LNCAP (cell line): Measurements from ENCODE around the gene TRABD.
A peak's percentile ranks its signal among the peaks of the same experiment; 100 is the strongest.

Experiments used
- TF ChIP-seq, protein P1 (sequence below): fragments of 450-650 bp; IDR thresholded peaks from 2 replicates; pipeline ENCODE4 v1.5.1; 2017; ENCODE audit warnings: mild to moderate bottlenecking

Gene TRABD

DNA sequence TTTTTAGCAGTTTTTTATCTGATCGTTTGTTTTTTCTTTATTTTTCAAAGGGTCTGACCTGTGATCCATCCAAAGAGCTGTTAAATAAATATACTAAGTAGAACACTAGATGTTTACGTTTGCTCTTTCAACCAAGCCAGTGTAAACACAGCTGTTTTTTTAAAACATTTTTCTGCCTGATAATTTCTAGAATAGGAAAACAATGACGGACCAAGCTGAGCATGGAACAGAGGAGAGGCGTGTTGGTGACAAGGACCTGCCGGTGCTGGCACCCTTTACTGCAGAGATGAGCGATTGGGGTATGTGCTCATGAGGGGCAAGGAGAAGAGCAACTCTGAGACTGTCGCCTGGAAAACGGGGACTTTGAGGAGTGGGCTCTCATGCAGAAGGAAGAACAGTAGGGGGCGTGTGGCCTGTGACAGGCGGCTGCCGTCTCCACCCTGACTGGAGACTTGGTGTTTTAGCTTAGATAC lies 43.8 kb upstream of the TRABD start:
- TF ChIP-seq, protein P1, sequence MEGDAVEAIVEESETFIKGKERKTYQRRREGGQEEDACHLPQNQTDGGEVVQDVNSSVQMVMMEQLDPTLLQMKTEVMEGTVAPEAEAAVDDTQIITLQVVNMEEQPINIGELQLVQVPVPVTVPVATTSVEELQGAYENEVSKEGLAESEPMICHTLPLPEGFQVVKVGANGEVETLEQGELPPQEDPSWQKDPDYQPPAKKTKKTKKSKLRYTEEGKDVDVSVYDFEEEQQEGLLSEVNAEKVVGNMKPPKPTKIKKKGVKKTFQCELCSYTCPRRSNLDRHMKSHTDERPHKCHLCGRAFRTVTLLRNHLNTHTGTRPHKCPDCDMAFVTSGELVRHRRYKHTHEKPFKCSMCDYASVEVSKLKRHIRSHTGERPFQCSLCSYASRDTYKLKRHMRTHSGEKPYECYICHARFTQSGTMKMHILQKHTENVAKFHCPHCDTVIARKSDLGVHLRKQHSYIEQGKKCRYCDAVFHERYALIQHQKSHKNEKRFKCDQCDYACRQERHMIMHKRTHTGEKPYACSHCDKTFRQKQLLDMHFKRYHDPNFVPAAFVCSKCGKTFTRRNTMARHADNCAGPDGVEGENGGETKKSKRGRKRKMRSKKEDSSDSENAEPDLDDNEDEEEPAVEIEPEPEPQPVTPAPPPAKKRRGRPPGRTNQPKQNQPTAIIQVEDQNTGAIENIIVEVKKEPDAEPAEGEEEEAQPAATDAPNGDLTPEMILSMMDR: peak; percentile 56; the same call in 1 of the 2 replicates

DNA sequence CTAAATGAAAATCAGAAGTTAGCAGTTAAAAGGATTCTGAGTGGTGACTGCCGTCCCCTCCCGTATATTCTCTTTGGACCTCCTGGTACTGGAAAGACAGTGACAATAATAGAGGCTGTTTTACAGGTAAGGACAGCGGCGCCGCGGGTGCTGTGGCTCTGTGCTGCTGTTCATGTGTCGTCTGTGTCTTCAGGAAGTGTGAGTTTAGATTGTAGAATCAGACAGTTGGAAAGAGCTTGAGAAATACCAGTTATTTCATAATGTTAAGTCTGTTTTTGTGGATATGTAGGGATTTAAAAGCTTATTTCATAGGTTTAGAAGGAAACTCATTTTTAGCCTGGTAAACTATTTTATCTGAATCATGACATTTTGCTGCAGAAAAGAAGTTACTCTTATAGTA lies 42.6 kb upstream of the TRABD start:
- TF ChIP-seq, protein P1: no peak

GRCh38 chr22:50144005-50144614 lies 41.6 kb upstream of the TRABD start:
- TF ChIP-seq, protein P1: no peak

DNA sequence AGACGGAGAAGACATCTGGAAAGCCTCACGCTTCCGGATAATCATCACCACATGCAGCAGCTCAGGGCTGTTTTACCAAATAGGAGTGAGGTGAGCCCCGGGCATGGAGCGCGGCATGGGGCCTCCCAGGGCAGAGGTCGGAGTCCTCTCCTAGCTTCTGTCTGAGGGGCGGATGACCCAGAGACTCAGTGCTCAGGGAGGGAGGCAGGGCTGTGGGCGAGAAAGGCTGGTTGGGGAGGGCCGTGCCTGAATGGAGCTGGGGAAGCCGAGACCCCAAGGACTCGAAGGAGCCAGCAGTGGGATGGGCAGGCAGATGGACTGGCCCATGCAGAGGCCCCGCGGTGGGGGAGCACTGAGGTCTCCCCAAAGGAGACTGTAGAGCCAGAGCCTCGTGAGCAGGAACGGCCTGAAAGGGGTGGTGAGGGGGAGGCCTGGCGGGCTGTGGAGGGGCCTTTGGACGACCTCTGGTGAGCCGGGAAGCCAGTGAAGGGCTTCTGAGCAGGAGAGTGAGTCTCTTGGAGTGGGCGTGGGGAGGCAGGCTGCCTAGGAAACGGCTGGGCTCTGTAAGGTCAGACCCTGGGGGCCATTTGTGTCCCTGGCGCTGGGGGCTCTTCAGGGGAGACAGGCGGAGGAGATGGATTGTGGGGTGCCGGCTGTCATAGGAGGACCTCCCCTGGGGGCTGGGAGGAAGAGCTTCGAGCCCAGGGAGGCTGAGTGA lies 39.8 kb upstream of the TRABD start:
- TF ChIP-seq, protein P1: no peak

GRCh38 chr22:50146439-50147238 lies 39.1 kb upstream of the TRABD start:
- TF ChIP-seq, protein P1: peak; percentile 58

DNA sequence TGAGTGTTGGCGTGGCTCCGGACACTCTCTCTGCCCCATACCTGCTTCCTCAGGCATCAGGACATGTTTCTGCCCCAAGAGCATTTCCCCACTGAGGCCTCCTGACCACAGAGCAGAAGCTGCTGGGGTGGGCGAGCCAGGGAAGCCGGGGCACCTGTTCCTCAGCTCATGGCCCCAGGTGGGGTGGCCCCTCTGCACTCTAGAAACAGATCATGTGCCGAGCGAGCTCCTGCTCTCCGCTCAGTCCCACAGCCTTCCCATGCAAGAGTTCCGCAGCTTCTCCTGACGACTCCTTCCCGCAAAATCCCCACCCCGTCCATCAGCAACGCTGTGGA lies 37.6 kb upstream of the TRABD start:
- TF ChIP-seq, protein P1: no peak

DNA sequence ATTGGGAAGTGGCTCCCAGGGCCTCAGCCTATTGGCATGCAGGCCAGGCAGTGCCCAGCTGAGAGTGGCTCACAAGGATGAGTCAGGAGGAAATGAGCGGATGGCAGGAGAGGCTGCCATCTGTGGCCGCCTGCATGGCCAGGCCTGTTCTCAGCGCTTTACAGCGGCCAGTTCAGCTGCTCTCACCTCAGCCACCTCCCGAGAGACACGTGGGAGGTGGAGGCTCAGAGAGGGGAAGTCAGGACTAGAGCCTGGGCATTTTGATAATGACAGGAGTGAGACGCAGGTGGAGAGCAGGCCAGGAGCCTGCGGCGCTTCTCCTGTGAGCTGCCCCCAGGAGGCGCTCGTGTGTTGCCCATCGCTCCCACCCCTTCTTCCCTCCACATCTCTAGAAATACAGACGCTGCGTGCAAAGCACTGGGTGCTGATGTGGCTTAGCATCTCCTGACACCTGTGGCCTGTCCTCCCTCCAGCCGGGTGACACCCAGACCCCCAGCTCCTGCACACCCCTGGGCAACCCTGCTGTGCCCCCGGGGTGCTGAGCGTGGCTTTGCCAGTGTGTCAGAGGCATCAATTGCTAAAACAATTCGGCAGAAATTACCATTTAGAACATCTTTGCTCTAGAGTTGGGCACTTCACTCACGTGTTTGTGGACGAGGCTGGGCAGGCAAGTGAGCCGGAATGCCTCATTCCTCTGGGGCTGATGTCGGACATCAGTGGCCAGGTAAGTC lies 36.6 kb upstream of the TRABD start:
- TF ChIP-seq, protein P1: peak; percentile 92
